Mucosa of descending colon (tissue), 3 donors: ENCODE data around the gene RC3H1. TPM values are rescaled to one million over a fixed set of nuclear protein-coding genes. Genes with fewer than 3 reads are reported as not detected.

Experiments
- ATAC-seq: fragments of 200-7000 bp; cut with Tn5 transposase; one replicate; pipeline ENCODE4 v1.9.1; 2020; ENCODE audit warnings: mild to moderate bottlenecking, moderate library complexity
- DNase-seq, 3 donors: peaks; one replicate each; pipeline ENCODE4 v3.0.0-alpha.2; 2020
- H3K36me3 ChIP-seq: fragments of 200-600 bp; one replicate; pipeline ENCODE4 v1.8.0; 2021; ENCODE audit warnings: low read depth, mild to moderate bottlenecking
- H3K4me1 ChIP-seq: fragments of 200-600 bp; one replicate; pipeline ENCODE4 v1.8.0; 2021; ENCODE audit warnings: low read depth, mild to moderate bottlenecking
- H3K4me3 ChIP-seq: fragments of 200-600 bp; one replicate; pipeline ENCODE4 v1.8.0; 2021; ENCODE audit warnings: mild to moderate bottlenecking
- H3K9me3 ChIP-seq: fragments of 200-600 bp; one replicate; pipeline ENCODE4 v1.8.0; 2021; ENCODE audit warnings: mild to moderate bottlenecking
- intact Hi-C, 2 donors: fragments of 100-400 bp; cut with DNase I in 1 of 2; cut with micrococcal nuclease in 1 of 2; formaldehyde crosslinking; loops; one replicate each; pipeline versions ENCODE4 v1.11.0 to v1.11.1; 2022; cut with DNase I, micrococcal nuclease
- total RNA-seq, 3 donors: library from RNA; stranded (reverse); fragmentation: NEBNext Ultra II Directional in 2 of 3; extraction: Animal tissue kit (Norgen Biotek cat#: 25700) in 2 of 3; gene quantifications; one replicate each; pipeline versions ENCODE4 v1.2.1 to v1.2.4, GENCODE V29; 2021 to 2023
- TF ChIP-seq, protein P1 (sequence below): fragments of 200-600 bp; IDR thresholded peaks from one replicate; pipeline ENCODE4 v1.8.0; 2022; ENCODE audit warnings: antibody characterized with exemption, mild to moderate bottlenecking
- donor health status: DM: no; HTN: no; CAD: no; lungs with moderate emphysema.
- donor health status: DM: no; HTN: no; CAD: no.
- donor health status: DM: no; HTN: yes; CAD: no.

The RC3H1 gene
- total RNA-seq, 3 donors from 2014 or later: 38.0 to 51.2 (median 50.1) TPM

GRCh38 chr1:173887627-173888026, 134.5 kb downstream of the RC3H1 start:
- ATAC-seq: no peak
- Histone ChIP-seq H3K4me3 (no peak overlapping the region), H3K9me3 (no peaks in the 10 kb centered on the region), H3K4me1 (no peaks in the 10 kb centered on the region), H3K36me3 (no peaks in the 10 kb centered on the region)
- TF ChIP-seq, protein P1, sequence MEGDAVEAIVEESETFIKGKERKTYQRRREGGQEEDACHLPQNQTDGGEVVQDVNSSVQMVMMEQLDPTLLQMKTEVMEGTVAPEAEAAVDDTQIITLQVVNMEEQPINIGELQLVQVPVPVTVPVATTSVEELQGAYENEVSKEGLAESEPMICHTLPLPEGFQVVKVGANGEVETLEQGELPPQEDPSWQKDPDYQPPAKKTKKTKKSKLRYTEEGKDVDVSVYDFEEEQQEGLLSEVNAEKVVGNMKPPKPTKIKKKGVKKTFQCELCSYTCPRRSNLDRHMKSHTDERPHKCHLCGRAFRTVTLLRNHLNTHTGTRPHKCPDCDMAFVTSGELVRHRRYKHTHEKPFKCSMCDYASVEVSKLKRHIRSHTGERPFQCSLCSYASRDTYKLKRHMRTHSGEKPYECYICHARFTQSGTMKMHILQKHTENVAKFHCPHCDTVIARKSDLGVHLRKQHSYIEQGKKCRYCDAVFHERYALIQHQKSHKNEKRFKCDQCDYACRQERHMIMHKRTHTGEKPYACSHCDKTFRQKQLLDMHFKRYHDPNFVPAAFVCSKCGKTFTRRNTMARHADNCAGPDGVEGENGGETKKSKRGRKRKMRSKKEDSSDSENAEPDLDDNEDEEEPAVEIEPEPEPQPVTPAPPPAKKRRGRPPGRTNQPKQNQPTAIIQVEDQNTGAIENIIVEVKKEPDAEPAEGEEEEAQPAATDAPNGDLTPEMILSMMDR: no peak
- intact Hi-C loops: no loop called here
- no peak for DNase-seq

- no peaks in the 10 kb centered on the region for H3K4me1 ChIP-seq
- H3K4me3 ChIP-seq: no peak overlapping the region
- TF ChIP-seq, protein P1: no peak
- no peaks in the 10 kb centered on the region for H3K9me3 ChIP-seq
- ATAC-seq: no peak
- no peak for DNase-seq
- intact Hi-C loops: no loop called here
- no peaks in the 10 kb centered on the region for H3K36me3 ChIP-seq
Observed at GRCh38 chr1:173886746-173887611, 135.2 kb downstream of the RC3H1 start.

GRCh38 chr1:173884701-173885100, 137.5 kb downstream of the RC3H1 start:
- Histone ChIP-seq H3K4me3 (no peak overlapping the region), H3K4me1 (no peaks in the 10 kb centered on the region), H3K36me3 (no peaks in the 10 kb centered on the region), H3K9me3 (no peaks in the 10 kb centered on the region)
- intact Hi-C loops: no loop called here
- TF ChIP-seq, protein P1: no peak
- ATAC-seq (no peak), DNase-seq (no peak)

Other genes with a start within 250 kb of the RC3H1 start
- 10 to 100 TPM; 15.2 to 29.4 (median 21.6) TPM for gene DARS2, start 197.7 kb downstream of the RC3H1 start, total RNA-seq
- gene CENPL, start 197.5 kb downstream of the RC3H1 start, total RNA-seq: 1 to 10 TPM; 6.5 to 8.3 (median 6.7) TPM
- 100 to 1,000 TPM; 207 to 252 (median 224) TPM for gene GAS5, start 154.4 kb downstream of the RC3H1 start, total RNA-seq
- 10 to 100 TPM in 2 of 3 donors, 1 to 10 TPM in 1; 9.3 to 13.2 (median 12.0) TPM for gene ZBTB37, start 154.0 kb downstream of the RC3H1 start, total RNA-seq
- not detected for gene SERPINC1, start 105.0 kb downstream of the RC3H1 start, total RNA-seq
- gene RABGAP1L, start 137.2 kb upstream of the RC3H1 start, total RNA-seq: 10 to 100 TPM; 46.1 to 74.7 (median 59.2) TPM